A549 treated with Mapracorat at 1 μM for 4 hours (cell line): ENCODE measurements around the gene RHOJ. TPM values are rescaled to one million over a fixed set of nuclear protein-coding genes. Genes with fewer than 3 reads are reported as not detected.

Experiments
- total RNA-seq: library from RNA; stranded (reverse); fragments of 200-300 nt; extraction: Qiagen RNA extraction; gene quantifications from 5 replicates; pipeline ENCODE4 v1.2.3, GENCODE V29; 2022

RHOJ gene
- not detected in 5 replicates for total RNA-seq

DNA sequence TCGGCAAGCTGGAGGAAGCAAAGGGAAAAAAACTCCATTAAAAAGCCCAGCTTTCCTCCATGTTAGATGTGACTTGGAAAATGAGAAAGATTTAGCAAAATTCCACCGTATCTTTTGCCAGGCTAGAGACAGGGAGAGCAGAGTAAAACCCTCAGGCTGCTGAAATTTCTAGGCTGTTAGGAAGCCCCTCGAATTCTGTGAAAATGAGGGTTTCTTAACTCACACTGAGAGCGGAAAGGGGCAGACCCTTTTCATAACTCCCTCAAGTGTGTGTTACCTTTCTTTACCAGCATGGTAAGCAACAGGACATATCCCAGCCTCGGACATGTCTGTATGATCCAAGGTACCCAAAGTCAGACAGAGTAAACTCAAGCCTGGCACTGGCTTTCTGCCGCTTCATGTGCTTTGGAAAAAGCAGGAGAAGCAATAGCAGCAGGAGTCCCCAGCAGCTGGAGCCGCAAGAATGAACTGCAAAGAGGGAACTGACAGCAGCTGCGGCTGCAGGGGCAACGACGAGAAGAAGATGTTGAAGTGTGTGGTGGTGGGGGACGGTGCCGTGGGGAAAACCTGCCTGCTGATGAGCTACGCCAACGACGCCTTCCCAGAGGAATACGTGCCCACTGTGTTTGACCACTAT is at the start of gene RHOJ:
Gene RHOJ (plus strand): TSS at position 37 of the 637 bp plus-strand sequence. CDS start 427 bp downstream, at position 464.

DNA sequence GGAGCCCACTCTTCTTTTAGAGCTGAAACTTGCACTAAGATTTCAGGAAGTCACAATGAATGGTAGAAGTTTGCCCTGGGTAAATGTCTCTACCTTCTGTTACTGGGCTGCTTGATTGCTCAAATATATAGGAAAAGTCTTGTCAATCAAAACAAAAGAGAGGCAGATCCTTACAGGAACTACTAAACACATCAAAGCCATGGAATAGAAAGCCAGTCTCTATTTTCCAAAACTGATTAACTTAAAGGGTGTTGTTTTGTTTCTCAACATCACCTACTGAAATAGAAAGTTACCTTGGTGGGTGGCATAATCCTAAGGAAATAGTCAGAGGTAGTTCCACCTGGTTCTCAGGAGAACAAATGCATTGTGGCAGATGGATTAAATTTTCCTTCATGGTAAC is 114.6 kb downstream of the RHOJ start, which contains the start of gene GPHB5:
Gene GPHB5 (minus strand): TSS at position 101 of the 400 bp plus-strand sequence. CDS start 1,086 bp downstream, outside the sequence.

Other genes with a start within 250 kb of the RHOJ start
- 0.02 TPM in 1 of 5 replicates, not detected in the others for gene KCNH5, start 159.0 kb upstream of the RHOJ start, total RNA-seq
- not detected in 5 replicates for gene GPHB5, start 114.5 kb downstream of the RHOJ start, total RNA-seq